ENCODE measurements around the gene ZNF300. TPM values are rescaled to one million over a fixed set of nuclear protein-coding genes. Genes with fewer than 3 reads are reported as not detected.

Gene ZNF300
- total RNA-seq, 2 experiments from 2014 or later, result 3.0 to 3.7 TPM

- peaks cover 37% of the 10 kb centered on the region for H3K27me3 Mint-ChIP-seq
- H3K4me3 Mint-ChIP-seq, result no peak overlapping the region
- Histone ChIP-seq H3K4me3 (ENCODE audit: low read length) (no peak overlapping the region), H3K27me3 (ENCODE audit: control insufficient read depth in 1 of 2, insufficient read depth in 2 of 2, low read length in 2 of 2) (peaks cover 0 to 12% of the 10 kb centered on the region in 2 experiments), H3K4me1 (ENCODE audit: insufficient read depth, low read length) (no peaks in the 10 kb centered on the region), H3K36me3 (ENCODE audit: insufficient read depth, low read length) (no peaks in the 10 kb centered on the region), H3K9me3 (ENCODE audit: control insufficient read depth in 1 of 2, insufficient read depth in 1 of 2, low read length in 2 of 2) (peaks cover 15 to 56% of the 10 kb centered on the region in 2 experiments), H3K27ac (ENCODE audit: low read depth in 1 of 2, low read length in 2 of 2) (no peak overlapping the region)
- ChIA-PET CTCF (no interaction called here), POLR2A (no interaction called here)
- no peak for ATAC-seq (ENCODE audit: poor library complexity)
- peaks cover 24% of the 10 kb centered on the region for H3K9me3 Mint-ChIP-seq
- intact Hi-C loops (cut with DNase I, micrococcal nuclease), result no loop called here
- peaks cover 5% of the 10 kb centered on the region for H3K4me1 Mint-ChIP-seq (ENCODE audit: low read depth)
- H3K36me3 Mint-ChIP-seq (ENCODE audit: low read depth), result peaks cover 33% of the 10 kb centered on the region
- no peak for DNase-seq
- TF ChIP-seq CTCF (IDR thresholded peaks at IDR 0.05), result no peak
- H3K27ac Mint-ChIP-seq, result no peak overlapping the region
Observed at GRCh38 chr5:150945947-150946346, 41.2 kb upstream of the ZNF300 start.

GRCh38 chr5:150945486-150945885, 40.7 kb upstream of the ZNF300 start:
- ChIA-PET CTCF (no interaction called here), POLR2A (no interaction called here)
- H3K4me1 ChIP-seq (ENCODE audit: insufficient read depth, low read length), result no peaks in the 10 kb centered on the region
- Mint-ChIP-seq H3K36me3 (ENCODE audit: low read depth) (peaks cover 28% of the 10 kb centered on the region), H3K27ac (no peak overlapping the region), H3K9me3 (peaks cover 23% of the 10 kb centered on the region), H3K4me1 (ENCODE audit: low read depth) (peaks cover 5% of the 10 kb centered on the region), H3K4me3 (no peak overlapping the region), H3K27me3 (peaks cover 41% of the 10 kb centered on the region)
- no peaks in the 10 kb centered on the region for H3K36me3 ChIP-seq (ENCODE audit: insufficient read depth, low read length)
- TF ChIP-seq CTCF (IDR thresholded peaks at IDR 0.05), result no peak
- peaks cover 0 to 12% of the 10 kb centered on the region in 2 experiments for H3K27me3 ChIP-seq (ENCODE audit: control insufficient read depth in 1 of 2, insufficient read depth in 2 of 2, low read length in 2 of 2)
- ATAC-seq (ENCODE audit: poor library complexity) (no peak), DNase-seq (no peak)
- peaks cover 14 to 53% of the 10 kb centered on the region in 2 experiments for H3K9me3 ChIP-seq (ENCODE audit: control insufficient read depth in 1 of 2, insufficient read depth in 1 of 2, low read length in 2 of 2)
- no peak overlapping the region for H3K27ac ChIP-seq (ENCODE audit: low read depth in 1 of 2, low read length in 2 of 2)
- intact Hi-C loops (cut with DNase I, micrococcal nuclease), result no loop called here
- H3K4me3 ChIP-seq (ENCODE audit: low read length), result no peak overlapping the region

- no peaks in the 10 kb centered on the region for H3K27me3 ChIP-seq (ENCODE audit: control insufficient read depth in 1 of 2, insufficient read depth in 2 of 2, low read length in 2 of 2)
- no peaks in the 10 kb centered on the region for H3K4me1 ChIP-seq (ENCODE audit: insufficient read depth, low read length)
- no peak overlapping the region for H3K4me3 ChIP-seq (ENCODE audit: low read length)
- CTCF ChIA-PET, result no interaction called here
- H3K36me3 ChIP-seq (ENCODE audit: insufficient read depth, low read length), result no peaks in the 10 kb centered on the region
- H3K9me3 Mint-ChIP-seq, result peaks cover 24% of the 10 kb centered on the region
- H3K36me3 Mint-ChIP-seq (ENCODE audit: low read depth), result peaks cover 33% of the 10 kb centered on the region
- POLR2A ChIA-PET, result no interaction called here
- intact Hi-C loops (cut with DNase I, micrococcal nuclease), result no loop called here
- no peak overlapping the region for H3K4me3 Mint-ChIP-seq
- peaks cover 37 to 79% of the 10 kb centered on the region in 2 experiments for H3K9me3 ChIP-seq (ENCODE audit: control insufficient read depth in 1 of 2, insufficient read depth in 1 of 2, low read length in 2 of 2)
- TF ChIP-seq CTCF (IDR thresholded peaks at IDR 0.05), result no peak
- H3K27me3 Mint-ChIP-seq, result no peaks in the 10 kb centered on the region
- ATAC-seq (ENCODE audit: poor library complexity) (no peak), DNase-seq (no peak)
- no peak overlapping the region for H3K27ac ChIP-seq (ENCODE audit: low read depth in 1 of 2, low read length in 2 of 2)
- no peaks in the 10 kb centered on the region for H3K4me1 Mint-ChIP-seq (ENCODE audit: low read depth)
- no peak overlapping the region for H3K27ac Mint-ChIP-seq
Observed at GRCh38 chr5:150931368-150931965, 26.7 kb upstream of the ZNF300 start.

Data from CD4-positive, alpha-beta T cell (primary cell).